A549 (cell line): ENCODE measurements around the gene CRACDL. TPM values are rescaled to one million over a fixed set of nuclear protein-coding genes. Genes with fewer than 3 reads are reported as not detected.

Experiments used
- ATAC-seq, 2 experiments: fragments of 200-7000 bp in 1 of 2; fragments of >200 bp in 1 of 2; cut with Nextera tagmentation in 1 of 2; cut with Tn5 transposase in 1 of 2; 3 replicates each; pipeline versions ENCODE4 v1.8.0 to v1.9.1; 2018 to 2020; ENCODE audit warnings: mild to moderate bottlenecking in 1 of 2, moderate library complexity in 1 of 2
- CTCF ChIA-PET: fragments of 300-600 bp; sonication (Branson Sonifier 250); formaldehyde crosslinking; extraction: SDS; loops from one replicate; lab custom pipeline; 2021; ENCODE audit warnings: antibody characterized with exemption, inconsistent platforms; lab: Yijun Ruan, JAX
- POLR2A ChIA-PET: fragments of 350-600 bp; formaldehyde crosslinking; extraction: SDS; loops from one replicate; lab custom pipeline; 2021; ENCODE audit warnings: antibody characterized with exemption, inconsistent platforms; lab: Yijun Ruan, JAX
- DNase-seq, 2 experiments: peaks; one replicate each; pipeline versions ENCODE4 v3.0.0 to v3.0.0-alpha.2; 2011 to 2016; ENCODE audit warnings: low read depth in 1 of 2, low spot score in 1 of 2
- FAIRE-seq: peaks from 2 replicates; lab custom pipeline; 2011; peaks lifted over from hg19 to GRCh38; lab: Jason Lieb, UNC
- H3K27ac ChIP-seq, 2 experiments: fragments of >200 bp; sonication (Bioruptor Twin); formaldehyde crosslinking; 3 replicates each; pipeline ENCODE4 v1.5.1; 2016 to 2017
- H3K4me1 ChIP-seq: fragments of >200 bp; sonication (Bioruptor Twin); formaldehyde crosslinking; 3 replicates; pipeline ENCODE4 v1.6.1; 2016
- H3K4me2 ChIP-seq: fragments of >200 bp; sonication (Bioruptor Twin); formaldehyde crosslinking; 3 replicates; pipeline ENCODE4 v1.6.1; 2016
- H3K4me3 ChIP-seq: fragments of >200 bp; sonication (Bioruptor Twin); formaldehyde crosslinking; 3 replicates; pipeline ENCODE4 v1.5.1; 2016
- H3K9me3 ChIP-seq: fragments of >200 bp; sonication (Bioruptor Twin); formaldehyde crosslinking; 3 replicates; pipeline ENCODE4 v1.6.1; 2016
- CBX2 ChIP-seq: fragments of 200-600 bp; sonication (generic); IDR thresholded peaks from 2 replicates; pipeline ENCODE4 v1.6.1; 2016; ENCODE audit warnings: low read depth, mild to moderate bottlenecking, borderline replicate concordance
- CBX8 ChIP-seq: fragments of 200-600 bp; sonication (generic); IDR thresholded peaks from 2 replicates; pipeline ENCODE4 v1.6.1; 2016
- CEBPB ChIP-seq, 2 experiments: fragments of >200 bp in 1 of 2; sonication (Bioruptor Twin) in 1 of 2; formaldehyde crosslinking in 1 of 2; IDR thresholded peaks; 2 replicates each; pipeline ENCODE4 v1.6.1; 2012 to 2016
- E2F6 ChIP-seq: IDR thresholded peaks from 2 replicates; pipeline ENCODE4 v1.6.1; 2012; ENCODE audit warnings: low read depth, borderline replicate concordance
- ESRRA ChIP-seq: fragments of 150-350 bp; IDR thresholded peaks from 2 replicates; pipeline ENCODE4 v1.6.1; 2014; ENCODE audit warnings: mild to moderate bottlenecking, low read length, borderline replicate concordance
- FOSB ChIP-seq: fragments of 250-450 bp; sonication (Bioruptor Pico); IDR thresholded peaks from 2 replicates; pipeline ENCODE4 v1.5.0; 2020; ENCODE audit warnings: mild to moderate bottlenecking, moderate library complexity
- FOSL2 ChIP-seq, 2 experiments: fragments of 450-650 bp in 1 of 2; fragments of >200 bp in 1 of 2; sonication (Bioruptor Twin) in 1 of 2; formaldehyde crosslinking; IDR thresholded peaks; 2 replicates each; pipeline versions ENCODE4 v1.5.0 to v1.6.1; 2016 to 2020; ENCODE audit warnings: mild to moderate bottlenecking in 1 of 2, moderate library complexity in 1 of 2
- HES2 ChIP-seq: fragments of >200 bp; sonication (Bioruptor Twin); formaldehyde crosslinking; IDR thresholded peaks from 2 replicates; pipeline ENCODE4 v1.6.1; 2016
- JUN ChIP-seq, 2 experiments: fragments of >200 bp; sonication (Bioruptor Twin); formaldehyde crosslinking; IDR thresholded peaks; 2 replicates in 1 of 2; 3 replicates in 1 of 2; pipeline ENCODE4 v1.6.1; 2016 to 2017
- JUNB ChIP-seq: fragments of >200 bp; sonication (Bioruptor Twin); formaldehyde crosslinking; IDR thresholded peaks from 2 replicates; pipeline ENCODE4 v1.6.1; 2016
- KDM1A ChIP-seq: fragments of 200-600 bp; sonication (generic); IDR thresholded peaks from 2 replicates; pipeline ENCODE4 v1.6.1; 2016; ENCODE audit warnings: low read depth, mild to moderate bottlenecking
- RCOR1 ChIP-seq: fragments of 150-350 bp; IDR thresholded peaks from 2 replicates; pipeline ENCODE4 v1.6.1; 2014; ENCODE audit warnings: antibody characterized with exemption, low read length, low read depth
- REST ChIP-seq: fragments of 200-600 bp; sonication (generic); IDR thresholded peaks from 2 replicates; pipeline ENCODE4 v1.6.1; 2016; ENCODE audit warnings: antibody characterized with exemption, mild to moderate bottlenecking, moderate library complexity
- SMC3 ChIP-seq: fragments of >200 bp; sonication (Bioruptor Twin); formaldehyde crosslinking; IDR thresholded peaks from 3 replicates; pipeline ENCODE4 v1.6.1; 2018; ENCODE audit warnings: inconsistent platforms
- TFCP2L1 ChIP-seq: fragments of 250-450 bp; sonication (Bioruptor Pico); IDR thresholded peaks from 2 replicates; pipeline ENCODE4 v1.5.0; 2021; ENCODE audit warnings: mild to moderate bottlenecking
- ZNF302 ChIP-seq: fragments of 250-450 bp; sonication (Bioruptor Pico); IDR thresholded peaks from 2 replicates; pipeline ENCODE4 v1.9.0; 2021; ENCODE audit warnings: inconsistent platforms, mild to moderate bottlenecking, moderate library complexity
- WGBS: methylation state at CpG from one replicate; pipeline ENCODE4 v1.1.6; 2017; ENCODE audit errors: missing lambda C conversion rate; 5-methylcytosine and 5-hydroxymethylcytosine counted together
- polyA plus RNA-seq, 4 experiments: library from polyadenylated mRNA; depleted of rRNA in 3 of 4; stranded (reverse); fragments of >200 nt; fragmentation: RNase III in 1 of 4; extraction: RNeasy Plus Mini Kit Qiagen cat#74134 plus additional on column Dnase treatment in 1 of 4; gene quantifications; 2 replicates in 3 of 4; 3 replicates in 1 of 4; pipeline ENCODE4 v1.2.3, GENCODE V29; 2011 to 2017
- TF ChIP-seq, protein P1 (sequence below): IDR thresholded peaks from 2 replicates; pipeline ENCODE4 v1.6.1; 2012

Gene CRACDL
- polyA plus RNA-seq, 2 of the 4 experiments (the other 2 are of a cell fraction) = 0.21 to 0.36 TPM

GRCh38 chr2:98924910-98925309 is 11.1 kb downstream of the CRACDL start:
- H3K4me1 ChIP-seq = 0 out of 3 replicates have a peak, but pooled peaks cover 4% of the 10 kb centered on the region
- CTCF ChIA-PET = interaction anchor here (1.0 to 1.8 kb wide), 2 partner anchors 11 to 513 kb away, joined by 3 to 5 read pairs; partner anchors contain the start of gene CRACDL
- no peak for TF ChIP-seq HES2
- TF ChIP-seq ZNF302 (CRISPR knock-in tag) = no peak
- no peak for TF ChIP-seq REST
- TF ChIP-seq FOSB (CRISPR knock-in tag) = no peak
- no peak for TF ChIP-seq CBX2
- TF ChIP-seq SMC3 = no peak
- TF ChIP-seq JUNB = no peak
- TF ChIP-seq KDM1A = no peak
- TF ChIP-seq, protein P1, sequence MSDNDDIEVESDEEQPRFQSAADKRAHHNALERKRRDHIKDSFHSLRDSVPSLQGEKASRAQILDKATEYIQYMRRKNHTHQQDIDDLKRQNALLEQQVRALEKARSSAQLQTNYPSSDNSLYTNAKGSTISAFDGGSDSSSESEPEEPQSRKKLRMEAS = no peak
- TF ChIP-seq JUN (IDR thresholded peaks at IDR 0.05) = no peak
- no peak for TF ChIP-seq FOSL2 (IDR thresholded peaks at IDR 0.05)
- TF ChIP-seq FOSL2 (CRISPR knock-in tag; IDR thresholded peaks at IDR 0.05) = no peak
- TF ChIP-seq E2F6 = no peak
- TF ChIP-seq RCOR1 = no peak
- TF ChIP-seq CBX8 = no peak
- TF ChIP-seq ESRRA = no peak
- no peak for TF ChIP-seq CEBPB (IDR thresholded peaks at IDR 0.05)
- whole genome bisulfite sequencing = 73% methylated on average over 1 of the region's 4 CpGs
- no peaks in the 10 kb centered on the region; the same call in 2 of the 3 replicates for H3K9me3 ChIP-seq
- H3K27ac ChIP-seq = no peak overlapping the region
- no peak overlapping the region for H3K4me2 ChIP-seq
- no peak overlapping the region for H3K4me3 ChIP-seq
- ATAC-seq = no peak
- FAIRE-seq = no peak
- POLR2A ChIA-PET = no interaction called here
- DNase-seq = no peak

GRCh38 chr2:98924038-98924830 is 11.8 kb downstream of the CRACDL start:
- no peak overlapping the region for H3K4me3 ChIP-seq
- CTCF ChIA-PET = interaction anchor here (1.0 to 1.8 kb wide), 2 partner anchors 12 to 512 kb away, joined by 3 to 5 read pairs; partner anchors contain the start of gene CRACDL
- no peak overlapping the region for H3K4me2 ChIP-seq
- DNase-seq (no peak), FAIRE-seq (no peak), ATAC-seq (no peak)
- POLR2A ChIA-PET = no interaction called here
- H3K9me3 ChIP-seq = no peaks in the 10 kb centered on the region; the same call in 2 of the 3 replicates
- H3K27ac ChIP-seq = no peak overlapping the region
- 38% methylated on average over 4 of the region's 4 CpGs for WGBS
- no peak for TF ChIP-seq TFCP2L1 (CRISPR knock-in tag)
- TF ChIP-seq, all 56 proteins: peak for 0
- 0 out of 3 replicates have a peak, but pooled peaks cover 4% of the 10 kb centered on the region for H3K4me1 ChIP-seq
